Activated naive CD4-positive, alpha-beta T cell treated with anti-CD3 and anti-CD28 coated beads, Interleukin-2, amount 50 U/mL, for 24 hours (primary cell): ENCODE results near the gene PTGES2.
A peak's percentile ranks its signal among the peaks of the same experiment; 100 is the strongest.
"Not testable (repeated sequence)": the region's sequence is repeated elsewhere in the genome, so short reads cannot be mapped to it uniquely, and the experiment has no call there.

Source experiments
- H3K27ac Mint-ChIP-seq: one replicate; pipeline ENCODE4 v1.8.0; 2021; ENCODE audit warnings: mild to moderate bottlenecking, mixed read lengths
- H3K27me3 Mint-ChIP-seq: one replicate; pipeline ENCODE4 v1.8.0; 2021; ENCODE audit warnings: mixed read lengths
- H3K36me3 Mint-ChIP-seq: one replicate; pipeline ENCODE4 v1.8.0; 2021; ENCODE audit warnings: mixed read lengths
- H3K4me1 Mint-ChIP-seq: one replicate; pipeline ENCODE4 v1.8.0; 2021; ENCODE audit warnings: mixed read lengths
- H3K4me3 Mint-ChIP-seq: one replicate; pipeline ENCODE4 v1.8.0; 2021; ENCODE audit warnings: mild to moderate bottlenecking, mixed read lengths
- H3K9me3 Mint-ChIP-seq: one replicate; pipeline ENCODE4 v1.8.0; 2021; ENCODE audit warnings: mixed read lengths

Gene PTGES2

DNA sequence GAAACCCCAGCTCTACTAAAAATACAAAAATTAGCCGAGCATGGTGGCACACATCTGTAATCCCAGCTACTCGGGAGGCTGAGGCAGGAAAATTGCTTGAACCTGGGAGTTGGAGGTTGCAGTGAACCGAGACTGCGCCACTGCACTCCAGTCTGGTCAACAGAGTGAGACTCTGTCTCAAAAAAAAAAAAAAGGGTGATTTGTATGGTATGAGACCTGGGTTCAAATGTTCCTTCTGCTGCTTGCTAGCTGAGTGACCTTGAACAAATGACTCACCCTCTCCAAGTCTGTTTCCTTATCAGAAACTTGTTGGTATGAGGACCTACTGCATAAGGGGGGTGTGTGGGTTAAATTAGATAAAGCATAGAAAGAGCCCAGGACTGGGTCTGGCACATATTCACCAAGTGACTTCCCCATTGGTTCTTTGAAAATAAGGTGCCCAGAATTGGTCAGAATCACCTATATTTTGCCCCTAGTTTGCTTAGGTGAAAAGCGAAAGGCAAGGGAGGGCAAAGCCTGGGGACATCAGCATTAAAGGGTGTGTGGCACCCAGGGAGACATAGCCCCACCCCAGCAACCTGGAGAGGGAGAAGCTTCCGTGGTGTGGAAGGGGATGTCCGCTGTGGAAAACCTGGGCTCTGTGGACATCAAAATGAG lies 49.6 kb downstream of the PTGES2 start:
- Mint-ChIP-seq H3K4me1 (peaks cover 51% of the 10 kb centered on the region), H3K4me3 (peak overlapping the region; percentile 23), H3K27ac (peak overlapping the region; percentile 35), H3K27me3 (no peaks in the 10 kb centered on the region), H3K9me3 (no peaks in the 10 kb centered on the region), H3K36me3 (peaks cover 2% of the 10 kb centered on the region)

DNA sequence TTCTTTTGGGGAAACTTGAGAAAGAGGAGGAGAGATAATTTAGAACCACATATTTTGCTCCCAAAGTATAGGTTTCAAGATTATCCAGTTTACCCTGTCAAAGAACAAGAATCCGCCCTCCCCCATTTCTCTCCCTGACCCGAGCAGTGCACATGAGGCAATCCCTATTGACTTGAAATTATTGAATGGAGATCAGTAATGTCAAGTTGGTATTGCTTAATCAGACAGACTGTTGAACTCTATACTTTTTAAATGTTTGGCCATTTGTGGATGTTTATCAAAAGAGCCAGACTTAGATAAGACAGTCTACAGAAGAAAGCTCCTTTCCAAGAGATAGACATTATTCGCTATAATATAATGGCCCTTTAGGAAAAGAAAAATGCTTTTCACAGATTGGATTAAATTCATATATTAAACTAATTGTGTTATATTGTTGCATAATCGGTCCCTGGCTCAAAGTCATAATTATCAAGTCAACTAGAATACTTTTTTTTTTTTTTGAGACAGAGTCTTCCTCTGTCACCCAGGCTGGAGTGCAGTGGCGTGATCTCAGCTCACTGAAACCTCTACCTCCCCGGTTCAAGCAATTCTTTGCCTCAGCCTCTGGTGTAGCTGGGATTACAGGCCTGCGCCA lies 54.2 kb downstream of the PTGES2 start:
- no peaks in the 10 kb centered on the region for H3K36me3 Mint-ChIP-seq
- peaks cover 59% of the 10 kb centered on the region for H3K4me1 Mint-ChIP-seq
- H3K27ac Mint-ChIP-seq, result peak overlapping the region; percentile 91
- no peaks in the 10 kb centered on the region for H3K9me3 Mint-ChIP-seq
- no peaks in the 10 kb centered on the region for H3K27me3 Mint-ChIP-seq
- peak overlapping the region; percentile 47 for H3K4me3 Mint-ChIP-seq

DNA sequence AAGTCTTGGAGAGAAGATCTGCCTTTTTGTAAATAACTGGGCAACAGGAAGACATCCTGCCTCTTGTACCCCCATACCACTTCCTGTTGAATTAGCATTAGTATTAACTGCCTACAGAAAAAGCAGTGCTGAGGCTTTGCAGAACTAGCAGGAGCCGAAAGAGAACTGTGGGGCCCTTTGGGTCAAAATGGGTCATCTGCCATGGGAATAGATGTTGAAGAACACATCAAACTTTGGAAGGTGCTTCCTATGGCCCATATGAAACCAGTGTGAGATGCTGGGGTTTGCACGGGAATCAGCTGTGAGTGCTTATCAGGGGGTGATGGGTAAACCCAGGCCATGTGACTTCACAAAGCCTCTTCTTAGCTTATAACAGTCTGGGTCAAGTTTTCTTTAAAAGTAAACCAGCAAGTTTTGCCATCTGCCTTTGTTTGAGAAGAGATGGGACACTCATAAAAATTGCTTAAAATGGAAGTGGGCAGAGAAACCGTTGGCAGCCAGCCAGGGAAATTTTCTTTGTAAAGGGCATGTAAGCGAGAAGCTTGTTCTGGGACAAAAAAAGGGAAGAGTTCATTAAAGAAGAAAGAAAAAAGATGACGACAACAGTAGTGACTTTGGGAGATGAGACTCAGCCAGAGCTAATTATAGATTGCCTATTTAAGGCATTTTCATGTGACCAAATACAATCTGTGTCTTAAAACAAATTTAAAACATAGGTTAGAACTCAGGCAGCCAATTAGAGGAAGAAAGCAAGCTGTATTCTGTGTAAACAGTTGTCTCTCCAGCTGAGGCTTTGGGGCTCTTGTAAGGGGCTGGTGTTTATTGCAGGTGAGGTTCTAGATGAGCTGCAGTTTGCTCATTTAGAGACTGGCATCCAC lies 55.1 kb downstream of the PTGES2 start:
- no peaks in the 10 kb centered on the region for H3K9me3 Mint-ChIP-seq
- H3K27me3 Mint-ChIP-seq, result no peaks in the 10 kb centered on the region
- peak overlapping the region; percentile 85 for H3K4me3 Mint-ChIP-seq
- peak overlapping the region; percentile 91 for H3K27ac Mint-ChIP-seq
- no peaks in the 10 kb centered on the region for H3K36me3 Mint-ChIP-seq
- H3K4me1 Mint-ChIP-seq, result peaks cover 49% of the 10 kb centered on the region

DNA sequence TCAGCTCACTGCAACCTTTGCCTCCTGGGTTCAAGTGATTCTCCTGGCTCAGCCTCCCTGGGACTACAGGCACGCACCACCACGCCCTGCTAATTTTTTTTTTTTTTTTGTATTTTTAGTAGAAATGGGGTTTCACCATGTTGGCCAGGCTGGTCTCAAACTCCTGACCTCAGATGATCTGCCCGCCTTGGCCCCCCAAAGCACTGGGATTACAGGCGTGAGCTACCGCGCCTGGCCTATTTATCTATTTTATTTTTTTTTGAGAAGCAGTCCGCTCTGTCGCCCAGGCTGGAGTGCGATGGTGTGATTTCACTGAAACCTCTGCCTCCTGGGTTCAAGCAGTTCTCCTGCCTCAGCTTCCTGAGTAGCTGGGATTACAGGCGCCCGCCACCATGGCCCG lies 56.1 kb downstream of the PTGES2 start:
- H3K27me3 Mint-ChIP-seq, result not testable (repeated sequence)
- peak overlapping the region; percentile 85 for H3K4me3 Mint-ChIP-seq
- peak overlapping the region; percentile 91 for H3K27ac Mint-ChIP-seq

DNA sequence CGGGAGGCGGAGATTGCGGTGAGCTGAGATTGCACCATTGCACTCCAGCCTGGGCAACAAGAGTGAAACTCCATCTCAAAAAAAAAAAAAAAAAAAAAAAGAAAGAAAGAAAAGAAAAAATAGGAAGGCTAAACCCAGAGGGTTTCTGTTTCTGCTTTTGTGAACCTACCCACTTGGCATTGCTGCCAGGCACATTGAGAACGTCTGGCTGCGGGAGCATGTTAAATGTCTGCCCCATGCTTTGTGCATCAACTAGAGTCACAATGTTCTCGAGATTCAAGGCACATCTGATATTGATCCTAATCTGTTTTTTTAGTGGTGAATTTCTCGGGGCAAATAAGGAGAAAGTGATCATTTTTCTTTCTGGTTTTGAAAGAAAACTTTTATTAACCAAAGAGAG lies 56.7 kb downstream of the PTGES2 start:
- Mint-ChIP-seq H3K9me3 (no peaks in the 10 kb centered on the region), H3K36me3 (no peaks in the 10 kb centered on the region), H3K4me3 (peak overlapping the region; percentile 71), H3K27me3 (no peaks in the 10 kb centered on the region), H3K27ac (peak overlapping the region; percentile 77), H3K4me1 (peaks cover 53% of the 10 kb centered on the region)

More for the DNA sequence above, 56.1 kb downstream of the PTGES2 start:
- not testable (repeated sequence) for H3K9me3 Mint-ChIP-seq, H3K36me3 Mint-ChIP-seq
- peaks cover 48% of the 10 kb centered on the region for H3K4me1 Mint-ChIP-seq
